Renal pelvis (tissue), 4 donors: ENCODE measurements around the gene TCF12. TPM values are rescaled to one million over a fixed set of nuclear protein-coding genes. Genes with fewer than 3 reads are reported as not detected.
A peak's percentile ranks its signal among the peaks of the same experiment; 100 is the strongest.
"Not testable (repeated sequence)": the region's sequence is repeated elsewhere in the genome, so short reads cannot be mapped to it uniquely, and the experiment has no call there.

Experiments
- DNase-seq: peaks from one replicate; pipeline ENCODE4 v3.0.0-alpha.2; 2013
- polyA plus RNA-seq, 3 donors: library from polyadenylated mRNA; unstranded; fragments of 120-200 nt; gene quantifications; one replicate each; pipeline ENCODE4 v1.2.1, GENCODE V29; 2013; ENCODE audit not compliant: insufficient read length in 3 of 3

TCF12 gene
- polyA plus RNA-seq, 3 donors, result 139 to 149 (median 142) TPM

DNA sequence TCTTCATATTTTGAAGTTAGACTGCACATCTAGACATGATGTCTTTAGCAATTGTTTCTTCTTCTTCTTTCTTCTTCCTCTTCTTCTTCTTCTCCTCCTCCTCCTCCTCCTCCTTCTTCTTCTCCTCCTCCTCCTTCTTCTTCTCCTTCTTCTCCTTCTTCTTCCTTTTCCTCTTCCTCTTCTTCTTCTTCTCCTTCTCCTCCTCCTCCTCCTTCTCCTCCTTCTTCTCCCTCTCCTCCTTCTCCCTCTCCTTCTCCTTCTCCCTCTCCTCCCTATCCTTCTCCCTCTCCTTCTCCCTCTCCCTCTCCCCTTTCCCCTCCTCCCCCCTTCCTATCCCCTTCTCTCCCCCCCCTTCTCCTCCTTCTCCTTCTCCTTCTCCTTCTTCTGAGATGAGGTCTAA, 21.9 kb downstream of the TCF12 start:
- DNase-seq, result no peak

DNA sequence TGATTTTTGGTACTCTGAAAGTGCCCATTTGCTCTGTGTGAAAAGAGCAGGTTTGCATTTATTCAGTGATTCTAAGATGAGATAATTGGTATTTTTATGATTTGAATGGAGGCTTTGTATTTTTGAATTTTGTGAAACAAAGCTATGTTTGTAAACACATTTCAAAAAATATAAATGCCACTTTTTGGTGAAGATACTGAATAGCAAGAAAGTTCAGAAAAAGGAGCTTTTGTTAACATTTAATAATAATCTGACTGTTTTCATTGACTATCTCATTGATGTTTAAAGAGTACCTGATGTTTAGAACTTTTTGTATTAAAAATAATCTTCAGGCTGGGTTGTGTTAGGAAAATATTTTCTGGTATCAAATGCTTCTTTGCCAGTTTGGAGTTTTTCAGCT, 23.7 kb downstream of the TCF12 start:
- DNase-seq, result no peak

DNA sequence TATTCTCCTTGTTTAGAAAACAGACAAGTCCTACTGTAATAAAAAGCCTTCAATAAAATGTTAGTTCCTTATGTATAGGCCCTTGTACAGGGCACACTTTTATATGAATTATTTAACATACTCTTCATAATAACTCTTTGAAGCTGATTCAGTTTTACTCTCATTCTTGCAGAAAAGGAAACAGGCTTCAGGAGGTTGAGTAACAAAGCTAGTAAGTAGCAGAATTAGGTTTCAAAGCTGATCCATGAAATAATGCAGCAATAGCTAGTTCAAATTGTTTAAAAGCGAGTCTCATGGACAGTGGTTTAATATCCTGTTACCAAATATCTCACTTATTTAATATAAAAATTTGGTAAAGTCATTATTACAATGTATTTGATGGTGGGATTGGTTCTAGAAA, 25.0 kb downstream of the TCF12 start:
- no peak for DNase-seq

DNA sequence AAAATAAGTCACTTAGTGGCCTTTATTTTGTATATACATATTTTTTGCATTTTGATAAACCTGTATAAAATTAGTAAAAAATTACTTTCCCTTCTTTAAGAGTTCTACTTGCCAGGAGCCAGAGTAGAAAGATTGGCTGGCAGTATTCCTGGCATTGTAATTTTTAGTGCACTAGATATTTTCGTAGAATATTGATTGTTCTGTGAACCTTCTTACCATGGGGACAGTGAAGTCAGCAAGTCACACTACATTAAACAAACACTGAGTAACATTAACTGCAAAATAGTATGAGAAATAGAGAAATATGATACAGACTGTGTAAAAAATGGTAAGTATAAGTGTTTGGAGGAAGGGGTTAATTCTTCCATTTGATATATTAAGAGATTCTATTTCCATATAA, 26.0 kb downstream of the TCF12 start:
- DNase-seq, result no peak

DNA sequence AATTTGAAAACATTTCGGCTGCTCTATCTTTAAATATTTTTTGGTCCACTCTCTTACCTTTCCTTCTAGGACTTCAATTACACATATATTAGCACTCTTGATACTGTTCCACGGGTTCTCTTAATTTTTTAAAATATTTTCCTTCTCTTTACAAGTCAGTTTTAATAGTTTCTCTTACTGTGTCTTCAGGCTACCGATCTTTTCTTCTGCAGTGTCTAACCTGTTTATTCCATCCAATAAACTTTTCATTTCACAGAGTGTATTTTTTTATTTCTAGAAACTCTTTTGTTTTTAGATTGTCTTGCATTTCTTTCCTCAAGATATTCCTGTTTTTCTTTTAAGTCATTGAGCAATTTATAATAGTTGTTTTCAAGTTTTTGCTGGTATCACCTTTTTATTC, 27.7 kb downstream of the TCF12 start:
- DNase-seq, result no peak

DNA sequence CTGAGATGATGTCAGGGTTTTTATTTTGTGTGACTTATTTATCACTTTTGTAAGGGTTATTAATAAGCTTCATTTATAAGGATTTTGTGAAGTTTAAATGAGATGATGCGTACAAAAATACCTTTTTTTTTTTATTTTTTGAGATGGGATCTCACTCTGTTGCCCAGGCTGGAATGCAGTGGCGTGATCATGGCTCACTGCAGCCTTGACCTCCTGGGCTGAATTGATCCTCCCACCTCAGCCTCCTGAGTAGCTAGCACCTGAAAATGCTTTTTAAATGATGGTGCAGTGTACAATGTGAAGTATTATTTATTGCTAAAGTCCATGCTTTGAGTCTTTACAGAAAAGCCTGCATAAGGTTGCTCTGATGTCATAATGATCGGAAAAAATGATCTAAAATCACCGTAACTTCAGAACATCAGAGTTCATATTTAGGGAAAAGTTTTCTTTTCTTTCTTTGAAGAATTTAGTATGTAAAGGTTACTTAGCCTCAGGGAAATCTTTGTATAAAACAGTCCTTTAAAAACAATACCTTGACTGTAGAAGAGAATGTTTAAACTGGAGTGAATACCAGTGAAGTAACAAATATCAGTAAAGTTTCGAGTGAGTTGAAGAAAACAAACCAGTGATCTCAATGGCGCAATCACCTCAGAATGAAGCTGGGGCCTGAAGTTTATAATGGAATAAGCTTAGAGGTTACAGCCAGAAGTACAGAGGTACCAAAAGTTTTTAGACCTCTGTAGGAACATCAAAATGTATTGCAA, 29.7 kb downstream of the TCF12 start:
- DNase-seq, result no peak

DNA sequence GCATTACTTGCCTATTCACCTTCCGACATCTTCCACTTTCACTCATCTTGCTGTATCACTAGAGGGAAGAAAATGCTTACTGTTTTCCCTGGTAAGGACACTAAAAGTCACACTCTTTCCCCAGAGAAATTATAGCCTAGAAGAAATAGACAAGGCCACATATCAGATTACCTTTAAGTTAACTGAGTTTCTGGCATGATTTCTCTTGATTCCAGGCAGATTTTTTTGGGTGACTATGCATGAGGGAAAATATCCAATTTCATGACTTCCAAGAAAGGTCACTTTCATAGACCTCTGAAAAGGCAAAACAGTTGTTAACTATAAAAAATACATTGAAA, 30.3 kb downstream of the TCF12 start:
- peak; percentile 33 for DNase-seq

DNA sequence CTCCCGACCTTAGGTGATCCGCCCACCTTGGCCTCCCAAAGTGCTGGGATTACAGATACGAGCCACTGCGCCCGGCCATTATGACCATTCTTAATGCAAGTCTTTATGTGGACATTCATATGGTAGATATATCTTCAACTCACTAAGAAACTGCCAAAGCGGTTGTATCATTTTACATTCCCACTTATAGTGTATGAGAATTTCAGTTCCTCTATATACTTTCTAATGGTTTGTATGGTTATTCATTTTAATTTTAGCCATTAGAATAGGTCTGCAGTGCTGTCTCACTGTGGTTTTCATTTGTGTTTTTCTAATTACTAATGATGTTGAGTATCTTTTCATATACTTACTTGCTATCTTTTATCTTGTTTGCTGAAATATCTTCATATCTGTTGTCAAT, 32.5 kb downstream of the TCF12 start:
- no peak for DNase-seq

DNA sequence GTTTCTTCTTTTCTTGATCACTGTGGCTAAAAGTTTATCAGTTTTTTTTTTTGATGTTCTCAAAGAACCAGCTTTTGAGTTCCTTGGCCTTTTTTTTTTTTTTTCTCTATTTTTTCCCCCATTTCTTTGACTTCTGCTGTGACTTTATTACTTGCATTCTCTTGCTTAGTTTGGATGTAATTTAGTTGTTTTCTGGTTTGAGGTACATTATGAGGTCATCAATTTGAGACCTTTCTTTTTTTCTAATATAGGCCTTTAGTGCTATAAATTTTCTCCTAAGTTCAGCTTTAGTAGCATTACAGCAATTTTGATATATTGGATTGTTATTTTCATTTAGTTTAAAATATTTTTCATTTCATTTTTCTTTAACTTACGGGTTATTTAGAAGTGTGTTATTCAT, 35.3 kb downstream of the TCF12 start:
- DNase-seq, result no peak

DNA sequence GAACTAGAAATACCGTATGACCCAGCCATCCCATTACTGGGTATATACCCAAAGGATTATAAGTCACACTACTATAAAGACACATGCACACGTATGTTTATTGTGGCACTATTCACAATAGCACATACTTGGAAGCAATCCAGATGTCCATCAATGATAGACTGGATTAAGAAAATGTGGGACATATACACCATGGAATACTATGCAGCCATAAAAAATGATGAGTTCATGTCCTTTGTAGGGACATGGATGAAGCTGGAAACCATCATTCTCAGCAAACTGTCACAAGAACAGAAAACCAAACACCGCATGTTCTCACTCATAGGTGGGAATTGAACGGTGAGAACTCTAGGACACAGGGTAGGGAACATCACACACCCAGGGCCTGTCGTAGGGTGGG, 36.6 kb downstream of the TCF12 start:
- not testable (repeated sequence) for DNase-seq

DNA sequence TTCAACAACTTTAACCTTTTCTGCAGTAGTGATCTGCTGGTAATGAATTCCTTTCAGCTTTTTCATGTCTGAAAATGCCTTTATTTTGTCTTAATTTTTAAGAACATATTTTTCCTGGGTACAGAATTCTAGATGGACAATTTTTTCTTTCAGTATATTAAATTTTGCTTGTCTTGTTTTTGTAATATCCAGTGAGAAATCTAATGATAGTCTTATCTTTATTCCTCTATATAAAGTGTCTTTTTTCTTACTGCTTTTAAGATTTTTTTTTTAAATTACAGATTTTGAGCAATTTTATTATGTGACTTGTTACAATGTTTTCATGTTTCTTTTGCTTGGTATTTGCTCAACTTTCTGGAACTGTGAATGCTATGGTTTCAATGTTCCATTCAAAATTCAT, 38.1 kb downstream of the TCF12 start:
- no peak for DNase-seq

DNA sequence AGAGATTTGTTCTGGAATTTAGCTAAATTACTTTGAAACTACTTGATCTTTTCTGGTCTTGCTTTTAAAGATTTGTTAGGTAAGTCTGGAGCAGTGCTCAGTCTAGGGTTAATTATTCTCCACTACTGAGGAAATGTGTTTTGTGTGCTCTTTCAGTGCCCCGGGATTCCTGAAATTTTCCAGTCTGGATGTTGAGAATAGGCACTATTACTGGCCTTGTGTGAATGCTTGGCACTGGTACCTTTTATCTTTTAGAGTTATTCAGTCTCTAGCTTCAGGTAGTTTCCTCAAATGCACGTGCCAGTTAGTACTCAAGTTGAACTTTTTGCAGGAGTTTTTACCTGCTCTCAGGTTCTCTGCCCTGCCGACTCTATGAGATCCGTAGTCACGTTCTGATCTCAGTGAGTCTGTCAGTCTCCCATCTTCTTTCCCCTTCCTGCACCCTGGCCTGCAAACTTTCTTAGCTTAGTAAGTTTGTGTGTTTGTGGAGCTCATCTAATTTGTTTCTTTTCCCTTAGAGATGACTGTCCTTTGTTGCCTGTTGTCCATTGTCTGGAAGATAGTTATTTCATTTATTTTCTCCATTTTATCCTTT, 39.5 kb downstream of the TCF12 start:
- no peak for DNase-seq

DNA sequence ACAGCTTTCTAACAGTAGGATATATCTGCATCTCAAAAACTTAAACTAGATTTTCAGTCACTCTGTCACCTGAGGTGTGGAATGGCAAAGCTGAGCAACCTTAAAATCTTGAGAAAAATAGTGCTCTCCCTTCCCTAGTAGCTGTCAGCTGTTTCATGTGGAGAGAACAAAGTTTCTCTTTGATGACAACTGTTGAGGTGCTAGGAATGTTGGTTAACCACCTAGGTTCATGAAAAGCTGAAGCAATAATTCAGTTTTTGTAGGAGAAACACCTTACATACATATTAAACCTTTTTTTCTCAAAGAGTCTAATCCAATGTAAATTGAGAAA, 40.8 kb downstream of the TCF12 start:
- DNase-seq, result no peak

DNA sequence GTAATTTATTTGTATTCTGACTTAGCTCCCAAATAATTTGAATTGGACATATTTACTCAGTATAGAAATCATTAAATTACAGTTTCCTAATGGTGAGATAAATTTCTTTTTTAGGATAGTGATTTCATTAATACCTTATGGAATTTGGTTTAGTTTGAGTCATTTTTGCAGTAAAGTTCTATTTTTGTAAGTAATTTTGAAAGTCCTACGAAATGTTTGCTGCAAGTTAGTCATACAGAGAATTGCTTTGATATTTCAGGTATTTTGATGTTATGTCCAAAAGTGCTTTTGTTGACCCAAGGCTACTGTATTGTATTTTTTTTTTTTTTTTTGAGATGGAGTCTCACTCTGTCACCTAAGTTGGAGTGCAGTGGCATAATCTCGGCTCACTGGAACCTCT, 41.7 kb downstream of the TCF12 start:
- no peak for DNase-seq

DNA sequence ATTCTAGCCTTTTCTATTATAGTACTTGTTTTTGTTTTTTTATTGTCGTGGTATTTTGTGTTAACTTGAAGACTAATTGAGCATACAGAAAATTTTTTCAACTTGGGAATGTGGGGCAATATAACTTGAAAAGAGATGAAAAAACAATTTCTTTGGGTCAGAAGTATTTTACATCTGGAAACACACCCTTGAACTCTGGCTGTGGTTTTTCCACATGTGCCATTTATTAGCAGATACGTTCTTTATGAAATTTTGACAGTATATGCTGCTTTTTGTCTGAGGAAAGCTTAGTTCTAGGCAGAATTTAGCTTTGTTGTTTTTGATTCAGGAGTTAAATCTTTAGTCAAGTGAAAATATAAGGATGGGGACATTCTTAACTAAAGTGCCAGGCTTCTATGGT, 44.7 kb downstream of the TCF12 start:
- DNase-seq, result no peak

DNA sequence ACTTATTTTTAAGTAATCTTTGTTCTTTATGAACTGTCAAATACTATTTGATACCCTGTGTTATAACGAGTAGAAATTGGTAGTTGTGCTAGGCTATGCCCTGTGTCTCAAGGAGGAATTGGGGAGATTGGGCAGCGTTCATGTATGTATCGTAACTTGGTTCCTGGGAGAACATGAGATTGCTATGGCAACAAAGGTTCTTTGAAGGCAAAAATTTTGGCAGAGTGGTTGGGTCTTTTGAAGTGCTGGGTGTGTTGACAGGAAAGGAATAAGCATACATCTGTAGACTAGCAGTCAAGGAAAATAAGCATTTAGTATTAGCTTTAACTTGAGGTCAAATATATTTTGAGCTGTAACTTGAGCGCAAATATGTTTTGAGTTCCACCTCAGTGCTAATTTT, 45.3 kb downstream of the TCF12 start:
- no peak for DNase-seq

DNA sequence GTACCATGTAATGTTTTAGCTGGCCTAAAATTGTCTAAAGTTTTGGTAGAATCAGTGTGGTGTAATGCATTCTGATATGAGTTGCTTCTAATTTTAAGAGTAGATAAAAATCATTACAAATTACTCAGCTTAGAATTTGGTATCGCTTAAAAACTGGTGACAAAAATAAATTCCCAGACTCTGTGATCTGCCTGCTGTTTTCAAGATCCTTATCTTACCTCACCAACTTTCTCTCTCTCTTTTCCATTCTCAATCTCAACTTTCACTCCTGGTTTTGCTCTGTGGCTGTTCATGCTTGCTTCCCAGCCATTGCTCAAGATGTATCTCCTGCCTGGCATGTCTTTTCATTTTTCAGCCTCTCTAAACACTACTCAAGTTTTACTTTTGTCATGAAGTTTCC, 45.7 kb downstream of the TCF12 start:
- DNase-seq, result no peak

DNA sequence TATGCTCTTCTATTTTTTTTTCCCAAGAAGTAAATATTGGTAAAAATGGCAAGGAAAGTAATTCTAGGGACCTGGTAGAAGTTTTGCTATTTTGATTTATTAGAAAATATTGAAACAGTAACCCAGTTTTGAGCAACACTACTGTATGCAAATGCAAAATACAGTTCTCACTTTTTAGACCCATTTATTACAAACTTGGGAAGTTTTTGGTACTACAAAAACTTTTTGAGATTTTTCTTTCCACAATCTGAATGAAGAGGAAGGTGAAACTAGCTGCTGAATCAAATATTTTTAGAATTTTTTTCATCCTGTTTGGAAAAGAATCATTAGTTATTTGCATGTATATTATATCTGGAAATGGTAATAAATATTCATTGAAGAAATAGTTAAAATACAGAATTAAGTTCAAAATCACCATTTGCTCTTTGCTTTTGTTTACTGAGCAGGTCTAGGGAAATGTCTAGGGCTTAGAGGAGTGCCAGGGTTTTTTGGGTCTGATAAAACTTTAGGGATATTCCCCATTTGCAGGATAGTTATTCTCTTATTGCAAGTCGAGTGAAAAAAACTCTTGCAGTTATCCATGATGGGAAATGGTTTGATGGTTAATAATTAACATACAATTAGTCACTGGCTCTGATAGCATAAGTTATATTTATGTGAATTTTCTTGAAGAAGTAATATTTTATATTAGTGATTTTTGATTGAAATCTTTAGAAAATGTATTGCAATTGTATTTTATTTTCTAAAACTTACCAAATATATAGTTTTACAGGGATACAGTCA, 47.0 kb downstream of the TCF12 start:
- no peak for DNase-seq

DNA sequence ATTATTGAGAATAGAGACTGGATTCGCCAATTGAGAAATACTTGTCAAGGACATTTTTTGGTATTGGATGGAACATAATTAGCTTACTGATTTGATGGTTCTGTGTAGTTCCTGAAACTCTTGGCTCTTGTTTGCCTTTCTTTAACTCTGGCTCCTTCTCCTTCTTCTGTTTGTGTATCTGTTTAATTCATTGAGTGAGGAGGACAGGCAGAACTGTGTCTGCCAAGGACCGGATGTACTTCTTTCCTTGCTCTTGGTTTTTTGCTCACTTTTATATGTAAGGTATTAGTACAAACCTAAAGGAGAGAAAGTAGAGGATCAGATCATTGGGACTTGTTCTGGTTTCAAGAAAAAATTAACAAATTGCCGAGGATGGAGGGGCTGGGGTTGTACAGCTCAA, 48.9 kb downstream of the TCF12 start:
- DNase-seq, result no peak

DNA sequence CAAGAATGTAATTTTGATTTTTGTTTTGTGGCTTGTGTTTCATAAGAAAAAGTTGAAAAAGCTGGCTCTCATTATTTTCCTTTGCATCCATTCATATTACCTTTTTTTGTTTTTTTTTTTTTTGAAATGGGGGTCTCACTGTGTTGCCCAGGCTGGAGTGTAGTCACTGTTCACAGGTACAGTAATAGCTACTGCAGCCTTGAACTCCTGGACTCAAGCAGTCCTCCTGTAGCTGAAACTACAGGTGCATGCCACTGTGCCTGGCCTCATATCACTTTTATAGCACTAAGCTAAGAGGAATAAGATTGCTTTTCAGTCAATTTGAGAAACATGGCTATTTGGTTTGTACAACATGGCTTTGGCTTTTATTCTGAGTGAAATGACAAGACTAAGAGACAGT, 49.8 kb downstream of the TCF12 start:
- no peak for DNase-seq

DNA sequence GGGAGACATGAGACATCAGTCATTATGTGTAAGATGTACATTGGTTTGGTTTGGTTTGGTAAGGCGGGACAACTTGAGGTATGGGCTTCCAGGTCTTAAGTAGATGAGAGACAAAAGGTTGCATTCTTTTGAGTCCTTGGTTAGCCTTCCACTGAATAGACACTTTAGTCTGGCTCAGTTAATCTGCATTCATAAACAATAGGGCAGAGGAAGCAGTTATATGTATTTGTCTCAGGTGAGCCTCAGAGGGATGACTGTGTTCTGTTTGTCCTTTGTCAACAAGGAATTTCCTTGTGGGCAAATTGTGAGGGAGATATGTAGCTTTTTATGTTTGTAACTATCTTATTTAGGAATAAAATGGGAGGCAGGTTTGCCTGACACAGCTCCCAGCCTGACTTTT, 50.4 kb downstream of the TCF12 start:
- no peak for DNase-seq

DNA sequence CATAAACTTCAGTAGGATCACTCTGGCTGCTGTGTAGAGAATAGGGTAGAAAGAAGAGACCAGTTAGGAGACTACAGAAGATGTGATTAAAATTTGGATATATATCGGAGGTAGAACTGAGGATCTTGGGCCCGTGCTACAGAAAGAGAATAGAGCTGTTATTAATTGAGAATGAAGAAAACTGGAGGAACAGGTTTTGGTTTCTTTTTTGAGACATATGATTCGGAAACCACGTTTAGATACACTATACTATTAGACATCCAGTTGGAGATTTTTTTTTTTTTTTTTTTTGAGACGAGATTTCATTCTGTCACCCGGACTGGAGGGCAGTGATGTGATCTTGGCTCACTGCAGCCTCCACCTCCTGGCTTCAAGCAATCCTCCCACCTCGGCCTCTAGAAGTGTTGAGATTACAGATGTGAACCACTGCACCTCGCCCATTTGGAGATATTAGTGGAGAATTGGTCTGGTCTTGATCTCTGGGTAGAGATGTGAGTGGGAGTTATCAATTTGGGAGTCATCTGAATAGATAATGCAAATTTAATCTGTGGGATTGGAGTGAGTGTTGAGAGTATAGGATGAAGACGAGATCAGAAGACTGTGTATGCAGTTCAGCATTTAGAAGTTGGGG, 50.9 kb downstream of the TCF12 start:
- no peak for DNase-seq

DNA sequence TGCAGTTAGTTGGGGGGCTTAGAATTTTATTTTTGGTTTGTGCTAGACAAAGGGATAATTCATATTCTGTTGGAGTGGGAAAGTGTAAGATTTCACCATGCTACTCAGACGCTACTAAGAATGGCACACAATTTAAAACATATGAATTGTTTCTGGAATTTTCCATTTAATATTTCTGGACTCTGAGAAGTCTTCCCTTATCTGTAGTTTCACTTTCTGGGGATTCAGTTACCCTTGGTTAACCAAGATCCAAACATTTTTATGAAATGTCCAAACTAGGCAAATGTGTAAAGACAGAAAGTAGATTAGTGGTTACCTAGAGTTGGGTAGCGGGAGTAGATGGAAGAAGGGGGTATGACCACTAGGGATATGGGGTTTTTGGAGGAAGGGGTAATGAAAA, 53.1 kb downstream of the TCF12 start:
- no peak for DNase-seq
